ENCODE data around the gene XXYLT1. TPM values are rescaled to one million over a fixed set of nuclear protein-coding genes. Genes with fewer than 3 reads are reported as not detected.
"Not testable (repeated sequence)": the region's sequence is repeated elsewhere in the genome, so short reads cannot be mapped to it uniquely, and the experiment has no call there.

Gene XXYLT1
- total RNA-seq, 1 experiment from 2014 or later, result 27.2 TPM

- no peak for DNase-seq (ENCODE audit: low read depth in 1 of 2, low spot score in 2 of 2)
Observed at GRCh38 chr3:195038161-195038560, 232.8 kb downstream of the XXYLT1 start.

GRCh38 chr3:195037586-195037985, 233.4 kb downstream of the XXYLT1 start:
- not testable (repeated sequence) for H3K9me3 ChIP-seq (replicated peaks); H3K27me3 ChIP-seq (replicated peaks); H3K27ac ChIP-seq; H3K36me3 ChIP-seq; H3K4me1 ChIP-seq (replicated peaks); DNase-seq (ENCODE audit: low read depth in 1 of 2, low spot score in 2 of 2); H3K4me3 ChIP-seq

More at GRCh38 chr3:195038161-195038560, 232.8 kb downstream of the XXYLT1 start:
- H3K9me3 ChIP-seq (replicated peaks), result no peaks in the 10 kb centered on the region
- no peaks in the 10 kb centered on the region for H3K4me1 ChIP-seq (replicated peaks)
- no peak overlapping the region for H3K27ac ChIP-seq
- no peaks in the 10 kb centered on the region for H3K27me3 ChIP-seq (replicated peaks)
- H3K36me3 ChIP-seq, result no peaks in the 10 kb centered on the region
- no peak overlapping the region for H3K4me3 ChIP-seq

- no peaks in the 10 kb centered on the region for H3K9me3 ChIP-seq (replicated peaks)
- no peak for DNase-seq (ENCODE audit: low read depth in 1 of 2, low spot score in 2 of 2)
- no peak overlapping the region for H3K27ac ChIP-seq
- H3K36me3 ChIP-seq, result no peaks in the 10 kb centered on the region
- H3K4me3 ChIP-seq, result no peak overlapping the region
- peaks cover 2% of the 10 kb centered on the region for H3K4me1 ChIP-seq (replicated peaks)
- H3K27me3 ChIP-seq (replicated peaks), result no peaks in the 10 kb centered on the region
Observed at GRCh38 chr3:195036974-195037373, 234.0 kb downstream of the XXYLT1 start.

GRCh38 chr3:195036574-195036973, 234.4 kb downstream of the XXYLT1 start:
- no peak for DNase-seq (ENCODE audit: low read depth in 1 of 2, low spot score in 2 of 2)
- Histone ChIP-seq H3K36me3 (no peaks in the 10 kb centered on the region), H3K27ac (no peak overlapping the region), H3K27me3 (replicated peaks) (no peaks in the 10 kb centered on the region), H3K9me3 (replicated peaks) (no peaks in the 10 kb centered on the region), H3K4me3 (no peak overlapping the region), H3K4me1 (replicated peaks) (peaks cover 6% of the 10 kb centered on the region)

GRCh38 chr3:195036203-195036505, 234.8 kb downstream of the XXYLT1 start:
- Histone ChIP-seq H3K36me3 (no peaks in the 10 kb centered on the region), H3K4me1 (replicated peaks) (peaks cover 10% of the 10 kb centered on the region), H3K9me3 (replicated peaks) (no peaks in the 10 kb centered on the region), H3K4me3 (no peak overlapping the region), H3K27me3 (replicated peaks) (no peaks in the 10 kb centered on the region), H3K27ac (no peak overlapping the region)
- no peak for DNase-seq (ENCODE audit: low read depth in 1 of 2, low spot score in 2 of 2)

GRCh38 chr3:195035345-195036202, 235.4 kb downstream of the XXYLT1 start:
- Histone ChIP-seq H3K27ac (no peak overlapping the region), H3K4me1 (replicated peaks) (peaks cover 16% of the 10 kb centered on the region), H3K4me3 (no peak overlapping the region), H3K9me3 (replicated peaks) (no peaks in the 10 kb centered on the region), H3K36me3 (no peaks in the 10 kb centered on the region), H3K27me3 (replicated peaks) (no peaks in the 10 kb centered on the region)
- DNase-seq (ENCODE audit: low read depth in 1 of 2, low spot score in 2 of 2), result no peak

- Histone ChIP-seq H3K27ac (no peak overlapping the region), H3K36me3 (no peaks in the 10 kb centered on the region), H3K4me1 (replicated peaks) (peaks cover 19% of the 10 kb centered on the region), H3K9me3 (replicated peaks) (no peaks in the 10 kb centered on the region), H3K27me3 (replicated peaks) (no peaks in the 10 kb centered on the region), H3K4me3 (no peak overlapping the region)
- no peak for DNase-seq (ENCODE audit: low read depth in 1 of 2, low spot score in 2 of 2)
Observed at GRCh38 chr3:195034541-195034940, 236.4 kb downstream of the XXYLT1 start.

GRCh38 chr3:195034101-195034500, 236.9 kb downstream of the XXYLT1 start:
- no peaks in the 10 kb centered on the region for H3K27me3 ChIP-seq (replicated peaks)
- H3K36me3 ChIP-seq, result no peaks in the 10 kb centered on the region
- DNase-seq (ENCODE audit: low read depth in 1 of 2, low spot score in 2 of 2), result no peak
- no peak overlapping the region for H3K27ac ChIP-seq
- H3K4me3 ChIP-seq, result no peak overlapping the region
- peaks cover 19% of the 10 kb centered on the region for H3K4me1 ChIP-seq (replicated peaks)
- no peaks in the 10 kb centered on the region for H3K9me3 ChIP-seq (replicated peaks)

- Histone ChIP-seq H3K4me1 (replicated peaks) (peaks cover 19% of the 10 kb centered on the region), H3K36me3 (no peaks in the 10 kb centered on the region)
Observed at GRCh38 chr3:195033531-195034091, 237.3 kb downstream of the XXYLT1 start.

GRCh38 chr3:195032955-195033354, 238.0 kb downstream of the XXYLT1 start:
- Histone ChIP-seq H3K27ac (no peak overlapping the region), H3K4me3 (no peak overlapping the region), H3K4me1 (replicated peaks) (peaks cover 19% of the 10 kb centered on the region), H3K27me3 (replicated peaks) (no peaks in the 10 kb centered on the region), H3K9me3 (replicated peaks) (no peaks in the 10 kb centered on the region), H3K36me3 (no peaks in the 10 kb centered on the region)
- DNase-seq (ENCODE audit: low read depth in 1 of 2, low spot score in 2 of 2), result no peak

More at GRCh38 chr3:195033531-195034091, 237.3 kb downstream of the XXYLT1 start:
- no peak overlapping the region for H3K27ac ChIP-seq
- no peaks in the 10 kb centered on the region for H3K27me3 ChIP-seq (replicated peaks)
- H3K9me3 ChIP-seq (replicated peaks), result no peaks in the 10 kb centered on the region
- no peak overlapping the region for H3K4me3 ChIP-seq
- no peak for DNase-seq (ENCODE audit: low read depth in 1 of 2, low spot score in 2 of 2)

GRCh38 chr3:195032106-195032759, 238.7 kb downstream of the XXYLT1 start:
- Histone ChIP-seq H3K27me3 (replicated peaks) (no peaks in the 10 kb centered on the region), H3K9me3 (replicated peaks) (no peaks in the 10 kb centered on the region), H3K27ac (no peak overlapping the region), H3K36me3 (no peaks in the 10 kb centered on the region), H3K4me3 (no peak overlapping the region), H3K4me1 (replicated peaks) (peaks cover 19% of the 10 kb centered on the region)
- no peak for DNase-seq (ENCODE audit: low read depth in 1 of 2, low spot score in 2 of 2)

- peaks cover 19% of the 10 kb centered on the region for H3K4me1 ChIP-seq (replicated peaks)
- H3K4me3 ChIP-seq, result no peak overlapping the region
- H3K27ac ChIP-seq, result peak overlapping the region; percentile 72
- H3K9me3 ChIP-seq (replicated peaks), result no peaks in the 10 kb centered on the region
- H3K36me3 ChIP-seq, result no peaks in the 10 kb centered on the region
- DNase-seq (ENCODE audit: low read depth in 1 of 2, low spot score in 2 of 2), result no peak
- H3K27me3 ChIP-seq (replicated peaks), result no peaks in the 10 kb centered on the region
Observed at GRCh38 chr3:195031574-195032003, 239.4 kb downstream of the XXYLT1 start.

GRCh38 chr3:195030791-195031321, 240.1 kb downstream of the XXYLT1 start:
- H3K27me3 ChIP-seq (replicated peaks), result no peaks in the 10 kb centered on the region
- H3K36me3 ChIP-seq, result no peaks in the 10 kb centered on the region
- H3K9me3 ChIP-seq (replicated peaks), result no peaks in the 10 kb centered on the region
- DNase-seq (ENCODE audit: low read depth in 1 of 2, low spot score in 2 of 2), result peak; percentile 67 to 78
- no peak overlapping the region for H3K4me3 ChIP-seq
- peak overlapping the region; percentile 72 for H3K27ac ChIP-seq
- H3K4me1 ChIP-seq (replicated peaks), result peaks cover 19% of the 10 kb centered on the region
